ENCODE results near the gene DRGX.

Gene DRGX

GRCh38 chr10:49361178-49361554 is 34.7 kb downstream of the DRGX start:
- no peak for DNase-seq

GRCh38 chr10:49360271-49361177 is 35.4 kb downstream of the DRGX start:
- no peak for DNase-seq

- DNase-seq: no peak
These were observed 36.3 kb downstream of the DRGX start for GRCh38 chr10:49359349-49360270.

- DNase-seq: no peak
These were observed 38.0 kb downstream of the DRGX start for GRCh38 chr10:49357910-49358309.

- no peak for DNase-seq
These were observed 38.9 kb downstream of the DRGX start for GRCh38 chr10:49356944-49357343.

GRCh38 chr10:49356181-49356580 is 39.7 kb downstream of the DRGX start:
- DNase-seq: no peak

- DNase-seq: no peak
These were observed 40.7 kb downstream of the DRGX start for GRCh38 chr10:49355221-49355620.

- DNase-seq: no peak
These were observed 41.3 kb downstream of the DRGX start for GRCh38 chr10:49354593-49354992.

GRCh38 chr10:49353895-49354566 is 41.9 kb downstream of the DRGX start:
- DNase-seq: no peak

- DNase-seq: no peak
These were observed 42.6 kb downstream of the DRGX start for GRCh38 chr10:49353026-49353894.

GRCh38 chr10:49352323-49352722 is 43.6 kb downstream of the DRGX start:
- DNase-seq: no peak

GRCh38 chr10:49351669-49352068 is 44.2 kb downstream of the DRGX start:
- no peak for DNase-seq

- DNase-seq: no peak
These were observed 44.9 kb downstream of the DRGX start for GRCh38 chr10:49350846-49351532.

GRCh38 chr10:49350138-49350537 is 45.8 kb downstream of the DRGX start:
- DNase-seq: no peak

GRCh38 chr10:49349390-49349789 is 46.5 kb downstream of the DRGX start:
- DNase-seq: no peak

- no peak for DNase-seq
These were observed 47.3 kb downstream of the DRGX start for GRCh38 chr10:49348593-49348992.

- no peak for DNase-seq
These were observed 48.1 kb downstream of the DRGX start for GRCh38 chr10:49347827-49348226.

GRCh38 chr10:49347342-49347741 is 48.5 kb downstream of the DRGX start:
- DNase-seq: no peak

- DNase-seq: no peak
These were observed 51.0 kb downstream of the DRGX start for GRCh38 chr10:49344840-49345239.

- no peak for DNase-seq
These were observed 57.3 kb downstream of the DRGX start for GRCh38 chr10:49338604-49339003.

- no peak for DNase-seq
These were observed 60.4 kb downstream of the DRGX start for GRCh38 chr10:49335364-49335972.

Data from bone marrow (tissue), 2 donors.